G401.6 (cell line): Measurements from ENCODE around the gene POGZ.

Experiments
- FAIRE-seq: peaks from 2 replicates; lab custom pipeline; 2012; peaks lifted over from hg19 to GRCh38; lab: Jason Lieb, UNC

The POGZ gene

GRCh38 chr1:151459331-151460046 lies at the start of gene POGZ:
Gene POGZ (minus strand): TSS chr1:151459494. CDS start chr1:151442204, 17,290 bp downstream.
- peak; percentile 88 for FAIRE-seq

- no peak for FAIRE-seq
Observed at GRCh38 chr1:151508833-151509232, 49.5 kb upstream of the POGZ start.

DNA sequence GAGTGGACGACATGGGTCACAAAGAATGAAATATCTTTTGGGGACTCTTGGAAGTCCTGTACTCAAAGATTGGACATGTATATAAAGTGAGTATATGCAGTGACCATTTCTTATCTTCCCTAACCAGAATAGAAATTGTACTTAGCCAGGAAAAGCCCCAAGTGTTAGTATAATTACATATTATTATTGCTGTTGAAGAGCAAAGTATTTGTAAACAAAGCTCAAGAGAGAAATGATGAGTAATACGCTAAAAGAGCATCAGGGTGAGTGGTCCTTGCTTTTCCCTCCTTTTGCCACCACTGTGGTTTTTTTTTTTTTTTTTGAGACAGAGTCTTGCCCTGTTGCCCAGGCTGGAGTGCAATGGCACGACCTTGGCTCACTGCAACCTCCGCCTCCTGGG lies 45.5 kb upstream of the POGZ start:
- no peak for FAIRE-seq

DNA sequence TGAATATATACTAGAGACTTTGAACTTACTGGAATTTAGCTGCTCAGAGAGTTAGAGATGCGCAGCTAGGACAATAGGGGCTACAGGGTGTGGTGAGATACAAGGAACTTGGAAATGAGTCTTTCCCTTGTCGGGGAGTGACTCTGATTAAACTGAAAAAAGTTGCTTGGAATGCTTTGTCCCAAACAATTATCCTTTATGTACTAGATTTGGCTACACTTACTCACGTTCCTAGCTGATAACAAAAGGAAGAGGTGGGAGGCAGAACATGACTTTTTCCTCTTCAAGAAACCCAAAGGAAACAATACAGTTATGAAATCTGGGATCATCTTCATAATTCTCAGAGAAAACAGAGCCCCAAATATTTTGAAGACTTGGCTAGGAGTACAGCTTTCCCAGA lies 45.0 kb upstream of the POGZ start:
- FAIRE-seq: no peak

DNA sequence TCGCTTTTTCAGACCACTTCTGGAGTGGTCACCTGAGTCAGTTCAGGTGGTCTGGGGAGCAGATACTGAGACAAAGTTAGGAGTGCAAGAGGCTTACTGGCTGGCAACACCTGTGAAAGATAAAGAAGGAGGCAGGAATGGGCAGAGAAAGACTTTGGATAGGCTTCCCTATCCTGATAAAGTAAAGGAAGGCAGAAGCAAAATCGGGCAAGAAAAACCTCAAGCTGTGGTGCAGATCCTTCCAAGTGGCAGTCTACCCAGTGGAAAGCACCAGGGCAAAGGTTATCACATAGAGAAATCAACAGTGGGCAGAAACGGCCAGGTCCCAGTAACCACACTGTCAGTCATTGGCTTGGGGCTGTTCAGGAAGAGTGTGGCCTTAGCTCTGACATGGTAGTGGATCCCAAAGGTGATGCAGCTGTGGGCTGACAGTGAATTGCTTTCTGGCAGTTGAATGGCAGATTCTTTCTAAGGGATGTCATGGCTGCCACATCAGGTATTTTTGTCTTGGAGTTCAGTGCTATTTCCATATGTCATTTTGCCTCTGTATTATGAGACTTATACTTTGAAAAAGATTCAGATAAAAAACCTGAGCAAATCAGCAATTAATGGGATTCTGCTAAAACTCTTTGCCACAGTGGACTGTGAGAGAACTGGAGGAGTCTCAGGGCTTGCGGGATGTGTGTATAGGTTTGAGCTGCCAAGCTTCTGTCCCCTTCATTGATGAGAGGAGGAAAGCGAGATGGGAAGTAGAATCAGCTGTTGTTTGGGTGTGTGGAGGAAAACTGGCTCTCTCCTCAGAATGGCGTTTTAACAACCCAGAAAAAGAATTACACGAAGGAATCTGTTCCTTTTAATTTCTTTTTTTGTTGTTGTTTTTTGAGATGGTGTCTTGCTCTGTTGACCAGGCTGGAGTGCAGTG lies 43.8 kb upstream of the POGZ start:
- FAIRE-seq: no peak

DNA sequence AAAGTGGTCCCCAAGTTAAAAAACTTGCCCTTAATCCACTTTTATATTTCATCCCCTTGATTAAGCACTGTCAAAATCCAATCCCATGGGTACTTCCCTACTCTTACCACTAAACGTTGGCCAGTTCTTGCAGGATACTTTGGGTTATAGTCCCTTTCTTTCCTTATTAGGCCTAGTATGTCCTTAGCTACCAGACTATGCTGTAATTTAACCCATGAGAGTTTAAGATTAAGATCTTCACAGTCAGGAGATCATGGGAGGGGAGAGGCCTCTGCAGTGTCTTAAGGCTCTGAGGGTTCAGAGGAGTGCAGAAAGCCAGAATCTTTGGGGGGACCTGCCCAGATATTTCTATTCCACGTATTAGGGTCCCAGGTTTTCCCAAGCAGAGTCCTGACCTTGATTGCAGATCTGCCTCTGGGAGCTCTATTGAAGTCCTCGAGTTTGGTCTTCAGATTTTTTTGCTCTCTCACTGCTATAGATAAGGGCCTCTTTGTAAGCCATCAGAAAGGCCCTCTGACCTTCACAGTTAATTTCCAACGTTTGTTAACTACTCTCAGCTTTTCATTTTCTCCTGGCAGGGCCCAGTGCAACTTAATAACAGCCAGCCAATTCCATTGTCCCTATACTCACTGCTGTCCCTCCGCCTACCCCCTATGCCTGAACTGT lies 42.9 kb upstream of the POGZ start:
- no peak for FAIRE-seq

GRCh38 chr1:151501474-151501873 lies 42.2 kb upstream of the POGZ start:
- no peak for FAIRE-seq

DNA sequence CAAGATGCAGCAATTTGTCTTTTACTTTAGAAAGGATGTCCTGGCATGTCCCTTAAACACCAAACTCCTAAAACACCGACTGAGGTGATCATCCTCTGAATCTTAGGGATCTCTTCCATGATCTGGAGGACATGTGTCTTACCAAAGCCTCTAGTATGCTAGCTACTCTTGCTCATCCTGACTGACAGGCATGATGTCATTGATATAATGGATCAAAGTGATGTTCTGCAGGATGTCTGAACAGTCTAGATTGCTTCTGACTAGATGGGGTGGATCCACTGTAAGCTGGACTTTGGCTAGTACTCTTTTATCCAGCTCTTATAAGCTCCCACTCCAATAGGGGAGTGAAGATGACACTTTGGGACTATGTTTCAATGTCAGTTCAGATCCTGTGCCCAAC lies 40.6 kb upstream of the POGZ start:
- FAIRE-seq: no peak

DNA sequence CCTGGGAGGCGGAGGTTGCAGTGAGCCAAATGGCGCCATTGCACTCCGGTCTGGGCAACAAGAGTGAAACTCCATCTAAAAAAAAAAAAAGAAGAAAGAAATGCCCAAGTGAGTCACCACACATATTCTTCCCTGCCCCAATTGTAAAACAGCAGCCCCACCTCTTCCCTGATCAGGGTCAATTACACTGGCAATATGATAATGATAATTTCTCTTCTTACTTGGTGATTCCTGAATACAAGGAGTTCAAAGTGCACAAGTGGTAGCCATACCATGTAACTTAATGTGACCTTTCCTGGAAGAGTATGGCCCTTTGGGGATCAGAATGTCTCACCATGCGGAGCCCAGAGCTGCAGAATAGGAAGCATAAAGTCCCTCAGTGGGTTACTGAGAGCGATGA lies 40.1 kb upstream of the POGZ start:
- FAIRE-seq: no peak

DNA sequence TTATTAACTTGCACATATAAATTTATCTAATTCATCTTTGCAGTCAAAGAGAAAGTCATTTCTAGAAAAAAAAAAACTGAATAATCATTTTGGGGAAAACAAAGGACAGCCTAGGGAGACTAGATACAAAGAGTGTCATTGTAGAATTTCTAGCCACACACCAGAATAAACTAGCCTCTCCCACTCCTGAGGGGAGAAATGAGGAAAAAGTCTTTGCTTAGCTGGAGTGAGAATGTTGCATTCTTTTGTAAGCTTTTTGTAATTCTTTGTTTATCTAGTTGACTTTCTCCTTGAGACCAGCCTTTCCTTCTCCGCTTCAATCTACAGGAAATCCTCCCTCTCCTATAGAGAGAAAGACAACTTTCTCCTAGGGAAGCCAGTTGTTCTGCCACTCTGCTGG lies 36.0 kb upstream of the POGZ start:
- no peak for FAIRE-seq

- no peak for FAIRE-seq
Observed at GRCh38 chr1:151494741-151495281, 35.5 kb upstream of the POGZ start.

- no peak for FAIRE-seq
Observed at GRCh38 chr1:151493042-151493441, 33.7 kb upstream of the POGZ start.

GRCh38 chr1:151492120-151492519 lies 32.8 kb upstream of the POGZ start:
- FAIRE-seq: no peak

DNA sequence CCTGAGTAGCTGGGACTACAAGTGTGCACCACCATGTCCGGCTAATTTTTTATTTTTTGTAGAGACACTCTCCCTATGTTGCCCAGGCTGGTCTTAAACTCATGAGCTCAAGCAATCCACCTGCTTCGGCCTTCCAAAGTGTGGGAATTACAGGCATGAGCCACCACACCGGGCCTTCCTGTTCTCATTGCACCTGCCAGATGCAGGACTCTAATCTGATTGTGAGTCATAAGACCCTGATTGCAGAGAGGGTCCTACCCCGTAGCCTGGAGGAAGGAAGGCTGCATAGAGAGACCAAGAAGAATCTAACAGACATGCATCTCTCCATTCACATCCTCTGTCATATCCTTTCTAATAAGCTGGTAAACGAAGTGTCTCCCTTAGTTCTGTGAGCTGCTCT lies 32.3 kb upstream of the POGZ start:
- FAIRE-seq: no peak

- FAIRE-seq: no peak
Observed at GRCh38 chr1:151486557-151486956, 27.3 kb upstream of the POGZ start.

DNA sequence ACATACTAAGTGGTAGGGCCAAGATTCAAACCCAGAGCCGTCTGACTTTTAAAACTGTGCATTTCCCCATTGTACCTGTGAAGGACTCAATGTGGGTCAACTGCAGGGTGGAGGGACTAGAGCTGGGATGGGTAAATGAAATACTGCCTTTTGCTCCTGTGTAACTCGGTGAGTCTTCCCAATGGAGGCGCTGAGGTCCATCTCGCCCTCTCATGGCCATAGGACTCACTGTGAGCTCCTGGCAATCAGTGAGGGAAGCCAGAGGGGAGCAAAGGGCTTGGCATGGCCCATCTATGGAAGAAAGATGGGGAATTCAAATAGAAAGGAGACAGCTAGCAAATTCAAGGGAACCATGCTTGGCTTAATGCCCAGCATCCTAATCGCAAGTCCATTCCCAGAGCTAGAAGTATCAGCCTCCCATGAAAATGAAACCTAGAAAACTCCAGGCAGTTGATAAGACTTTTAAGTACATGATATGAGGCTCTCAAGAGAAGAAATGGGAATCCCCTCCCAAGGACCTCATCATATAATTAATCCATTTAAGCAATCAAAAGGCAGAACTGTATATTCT lies 26.5 kb upstream of the POGZ start:
- no peak for FAIRE-seq

DNA sequence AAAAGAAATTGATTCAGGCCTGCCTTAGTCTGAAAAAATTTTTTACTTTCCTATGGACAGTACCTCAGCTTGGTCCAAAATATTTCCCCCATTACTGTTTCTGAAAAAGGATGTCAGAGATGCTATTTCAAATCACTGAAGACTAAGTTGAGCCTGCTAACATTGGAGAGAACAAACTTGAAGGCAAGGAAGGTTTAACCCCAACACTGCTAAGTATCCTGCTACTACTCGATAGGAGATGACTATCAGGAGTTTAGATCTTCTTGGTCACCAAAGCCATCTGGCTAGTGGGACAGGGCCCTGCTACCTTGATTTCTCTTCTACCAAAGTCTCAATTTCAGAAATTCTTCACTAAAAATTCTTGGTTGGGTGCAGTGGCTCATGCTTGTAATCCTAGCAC lies 22.7 kb upstream of the POGZ start:
- FAIRE-seq: no peak

DNA sequence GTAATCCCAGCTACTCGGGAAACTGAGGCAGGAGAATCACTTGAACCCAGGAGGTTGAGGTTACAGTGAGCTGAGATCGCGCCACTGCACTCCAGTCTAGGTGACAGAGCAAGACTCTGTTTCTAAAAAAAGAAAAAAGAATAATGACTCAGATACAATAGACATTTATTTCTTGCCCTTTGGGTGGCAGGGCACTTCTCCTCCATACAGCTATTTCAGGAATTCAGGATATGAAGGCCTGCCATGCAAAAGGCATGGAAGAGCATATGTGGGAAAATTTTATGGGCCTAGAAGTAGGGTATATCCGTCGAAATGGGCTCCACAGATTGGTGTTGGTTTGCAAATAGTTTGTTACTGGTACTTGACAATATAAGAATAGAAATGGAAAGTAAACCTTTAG lies 20.2 kb upstream of the POGZ start:
- no peak for FAIRE-seq

DNA sequence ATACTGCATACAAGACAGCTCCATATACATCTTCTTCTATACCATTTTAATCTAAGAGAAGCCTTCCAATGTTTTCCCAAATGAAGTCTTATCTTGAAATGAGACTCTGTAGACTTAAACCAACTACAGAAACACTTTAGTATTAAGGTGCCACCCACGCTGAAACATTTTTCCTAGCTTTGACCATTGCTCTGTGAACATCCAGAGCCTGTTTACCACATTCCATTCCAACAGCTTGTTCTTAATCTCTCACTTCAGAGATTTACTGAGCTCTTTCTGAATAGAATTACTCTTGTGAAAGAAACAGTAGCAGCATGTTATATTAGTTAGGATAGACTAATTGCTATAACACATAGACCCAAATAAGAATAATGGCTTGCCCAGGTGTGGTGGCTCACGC lies 19.6 kb upstream of the POGZ start:
- no peak for FAIRE-seq

GRCh38 chr1:151478140-151478812 lies 19.0 kb upstream of the POGZ start:
- FAIRE-seq: no peak

GRCh38 chr1:151477066-151477465 lies 17.8 kb upstream of the POGZ start:
- no peak for FAIRE-seq

DNA sequence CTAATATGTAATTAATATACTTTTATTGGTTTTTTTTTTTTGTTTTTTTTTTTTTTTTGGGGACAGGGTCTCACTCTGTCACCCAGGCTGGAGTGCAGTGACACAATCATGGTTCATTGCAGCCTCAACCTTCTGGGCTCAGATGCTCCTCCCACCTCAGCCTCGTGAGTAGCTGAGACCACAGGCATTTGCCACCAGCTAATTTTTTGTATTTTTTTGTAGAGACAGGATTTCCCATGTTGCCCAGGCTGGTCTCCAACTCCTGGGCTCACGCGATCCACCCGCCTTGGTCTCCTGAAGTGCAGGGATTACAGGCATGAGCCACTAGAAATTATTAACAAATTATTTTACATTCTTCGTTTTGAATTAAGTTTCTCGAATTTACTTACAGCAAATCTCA lies 16.8 kb upstream of the POGZ start:
- no peak for FAIRE-seq
